Ishikawa (cell line): ENCODE measurements around the gene SLC22A3.

ENCODE experiments used
- CEBPB ChIP-seq: IDR thresholded peaks from 2 replicates; pipeline ENCODE4 v1.6.1; 2012
- CREB1 ChIP-seq: IDR thresholded peaks from 2 replicates; pipeline ENCODE4 v1.6.1; 2012; ENCODE audit warnings: low read depth
- EGR1 ChIP-seq: IDR thresholded peaks from 2 replicates; pipeline ENCODE4 v1.6.1; 2012
- EP300 ChIP-seq: IDR thresholded peaks from 2 replicates; pipeline ENCODE4 v1.6.1; 2012; ENCODE audit warnings: borderline replicate concordance
- FOXM1 ChIP-seq: IDR thresholded peaks from 2 replicates; pipeline ENCODE4 v1.6.1; 2012; ENCODE audit warnings: low read depth, borderline replicate concordance
- NFIC ChIP-seq: IDR thresholded peaks from 2 replicates; pipeline ENCODE4 v1.6.1; 2012
- RAD21 ChIP-seq: IDR thresholded peaks from 2 replicates; pipeline ENCODE4 v1.6.1; 2012; ENCODE audit warnings: low read depth
- TAF1 ChIP-seq: IDR thresholded peaks from 2 replicates; pipeline ENCODE4 v1.6.1; 2012; ENCODE audit warnings: low read depth, mild to moderate bottlenecking
- TCF12 ChIP-seq: IDR thresholded peaks from 2 replicates; pipeline ENCODE4 v1.6.1; 2012; ENCODE audit warnings: low read depth
- TEAD4 ChIP-seq: IDR thresholded peaks from 2 replicates; pipeline ENCODE4 v1.6.1; 2012
- YY1 ChIP-seq: IDR thresholded peaks from 2 replicates; pipeline ENCODE4 v1.6.1; 2012; ENCODE audit warnings: low read depth
- ZBTB7A ChIP-seq: IDR thresholded peaks from 2 replicates; pipeline ENCODE4 v1.6.1; 2012; ENCODE audit warnings: low read depth
- TF ChIP-seq, protein P1 (sequence below): IDR thresholded peaks from 2 replicates; pipeline ENCODE4 v1.6.1; 2012; ENCODE audit warnings: low read depth, mild to moderate bottlenecking
- TF ChIP-seq, protein P2 (sequence below): IDR thresholded peaks from 2 replicates; pipeline ENCODE4 v1.6.1; 2012
- TF ChIP-seq, protein P3 (sequence below): IDR thresholded peaks from 2 replicates; pipeline ENCODE4 v1.6.1; 2012

SLC22A3 gene

DNA sequence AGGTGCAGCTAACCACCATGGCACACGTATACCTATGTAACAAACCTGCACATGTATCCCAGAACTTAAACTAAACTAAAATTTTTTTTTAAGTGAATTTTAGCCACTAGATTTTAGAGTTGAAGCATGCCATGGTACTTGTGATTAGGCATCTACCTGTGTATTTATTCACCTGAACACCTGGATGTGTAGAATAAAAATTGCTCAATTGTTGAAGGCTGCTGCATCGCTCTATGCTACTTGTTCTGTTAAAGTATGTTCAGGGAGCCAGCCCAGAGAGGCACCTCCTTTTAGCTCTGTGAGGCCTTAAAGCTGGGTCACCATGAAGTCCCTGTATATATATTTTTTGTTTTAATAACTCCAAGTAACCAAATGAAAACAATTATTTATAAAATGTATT, 28.3 kb downstream of the SLC22A3 start:
- TF ChIP-seq ZBTB7A (no peak), TEAD4 (no peak), EGR1 (no peak)
- TF ChIP-seq, protein P1, sequence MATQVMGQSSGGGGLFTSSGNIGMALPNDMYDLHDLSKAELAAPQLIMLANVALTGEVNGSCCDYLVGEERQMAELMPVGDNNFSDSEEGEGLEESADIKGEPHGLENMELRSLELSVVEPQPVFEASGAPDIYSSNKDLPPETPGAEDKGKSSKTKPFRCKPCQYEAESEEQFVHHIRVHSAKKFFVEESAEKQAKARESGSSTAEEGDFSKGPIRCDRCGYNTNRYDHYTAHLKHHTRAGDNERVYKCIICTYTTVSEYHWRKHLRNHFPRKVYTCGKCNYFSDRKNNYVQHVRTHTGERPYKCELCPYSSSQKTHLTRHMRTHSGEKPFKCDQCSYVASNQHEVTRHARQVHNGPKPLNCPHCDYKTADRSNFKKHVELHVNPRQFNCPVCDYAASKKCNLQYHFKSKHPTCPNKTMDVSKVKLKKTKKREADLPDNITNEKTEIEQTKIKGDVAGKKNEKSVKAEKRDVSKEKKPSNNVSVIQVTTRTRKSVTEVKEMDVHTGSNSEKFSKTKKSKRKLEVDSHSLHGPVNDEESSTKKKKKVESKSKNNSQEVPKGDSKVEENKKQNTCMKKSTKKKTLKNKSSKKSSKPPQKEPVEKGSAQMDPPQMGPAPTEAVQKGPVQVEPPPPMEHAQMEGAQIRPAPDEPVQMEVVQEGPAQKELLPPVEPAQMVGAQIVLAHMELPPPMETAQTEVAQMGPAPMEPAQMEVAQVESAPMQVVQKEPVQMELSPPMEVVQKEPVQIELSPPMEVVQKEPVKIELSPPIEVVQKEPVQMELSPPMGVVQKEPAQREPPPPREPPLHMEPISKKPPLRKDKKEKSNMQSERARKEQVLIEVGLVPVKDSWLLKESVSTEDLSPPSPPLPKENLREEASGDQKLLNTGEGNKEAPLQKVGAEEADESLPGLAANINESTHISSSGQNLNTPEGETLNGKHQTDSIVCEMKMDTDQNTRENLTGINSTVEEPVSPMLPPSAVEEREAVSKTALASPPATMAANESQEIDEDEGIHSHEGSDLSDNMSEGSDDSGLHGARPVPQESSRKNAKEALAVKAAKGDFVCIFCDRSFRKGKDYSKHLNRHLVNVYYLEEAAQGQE, result no peak

DNA sequence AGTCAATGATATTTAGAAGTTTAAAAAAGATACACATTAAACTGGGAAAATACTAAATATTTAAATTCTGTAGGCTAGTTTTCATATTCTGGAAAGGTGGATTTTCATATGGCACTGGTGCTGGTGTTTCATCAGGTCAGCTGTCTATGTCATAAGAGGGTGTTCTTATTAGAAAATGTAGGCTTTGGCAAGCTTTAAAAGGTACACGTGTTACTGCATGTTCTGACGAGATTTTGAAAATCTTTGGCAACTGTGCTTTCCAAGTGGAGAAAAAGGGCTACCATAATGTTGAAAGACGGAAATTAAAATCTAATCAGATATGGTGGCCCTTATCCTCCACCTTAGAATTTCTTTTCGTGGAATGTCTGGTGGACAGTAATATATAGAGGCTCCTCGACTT, 30.0 kb downstream of the SLC22A3 start:
- TF ChIP-seq TAF1 (no peak), TCF12 (no peak), TEAD4 (no peak), FOXM1 (no peak), NFIC (no peak), ZBTB7A (no peak), CREB1 (no peak), YY1 (no peak), CEBPB (no peak)
- TF ChIP-seq, protein P2, sequence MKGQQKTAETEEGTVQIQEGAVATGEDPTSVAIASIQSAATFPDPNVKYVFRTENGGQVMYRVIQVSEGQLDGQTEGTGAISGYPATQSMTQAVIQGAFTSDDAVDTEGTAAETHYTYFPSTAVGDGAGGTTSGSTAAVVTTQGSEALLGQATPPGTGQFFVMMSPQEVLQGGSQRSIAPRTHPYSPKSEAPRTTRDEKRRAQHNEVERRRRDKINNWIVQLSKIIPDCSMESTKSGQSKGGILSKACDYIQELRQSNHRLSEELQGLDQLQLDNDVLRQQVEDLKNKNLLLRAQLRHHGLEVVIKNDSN, result no peak
- TF ChIP-seq, protein P3, sequence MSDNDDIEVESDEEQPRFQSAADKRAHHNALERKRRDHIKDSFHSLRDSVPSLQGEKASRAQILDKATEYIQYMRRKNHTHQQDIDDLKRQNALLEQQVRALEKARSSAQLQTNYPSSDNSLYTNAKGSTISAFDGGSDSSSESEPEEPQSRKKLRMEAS, result no peak

DNA sequence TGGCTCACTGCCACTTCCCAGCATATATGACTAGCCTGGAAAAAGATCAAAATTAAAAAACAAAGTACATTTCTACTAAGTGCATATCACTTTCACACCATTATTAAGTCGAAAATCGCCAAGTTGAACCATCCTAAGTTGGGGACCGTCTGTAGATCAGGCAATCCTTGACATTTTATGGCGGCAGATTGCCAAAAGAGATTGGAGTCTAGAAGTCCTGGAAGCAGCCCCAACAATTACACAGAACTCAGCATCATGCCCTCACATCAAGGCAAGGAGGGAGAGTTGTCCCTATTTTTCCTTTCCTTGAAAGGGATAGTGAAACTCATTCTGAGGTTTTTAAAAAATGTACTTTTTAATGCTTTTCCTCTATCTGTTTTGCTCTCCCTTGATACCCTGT, 30.7 kb downstream of the SLC22A3 start:
- TF ChIP-seq RAD21, result no peak
- no peak for TF ChIP-seq EGR1
- no peak for TF ChIP-seq TEAD4
- TF ChIP-seq, protein P2, result no peak
- TF ChIP-seq ZBTB7A, result no peak
- TF ChIP-seq TAF1, result no peak
- no peak for TF ChIP-seq EP300

DNA sequence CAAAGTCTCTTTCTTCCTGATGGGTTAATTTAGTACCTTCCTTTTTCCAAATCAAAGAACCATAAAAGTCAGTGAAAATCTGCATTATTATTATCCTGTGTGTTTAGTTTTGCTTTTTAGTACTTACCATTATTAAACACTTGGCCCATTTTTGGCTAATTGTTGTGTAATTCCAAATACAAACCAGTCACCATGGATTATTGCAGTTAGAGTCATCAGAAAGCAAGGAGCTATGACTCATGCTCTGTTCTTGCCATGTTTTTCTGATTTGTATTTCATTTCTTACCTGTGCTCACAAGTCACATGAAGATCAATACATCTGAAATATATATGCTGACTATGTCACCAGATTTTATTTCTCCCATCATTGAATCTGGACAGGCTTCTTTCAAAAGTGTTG, 31.3 kb downstream of the SLC22A3 start:
- TF ChIP-seq, protein P2, result no peak
- TF ChIP-seq TEAD4 (no peak), EGR1 (no peak), NFIC (no peak)

DNA sequence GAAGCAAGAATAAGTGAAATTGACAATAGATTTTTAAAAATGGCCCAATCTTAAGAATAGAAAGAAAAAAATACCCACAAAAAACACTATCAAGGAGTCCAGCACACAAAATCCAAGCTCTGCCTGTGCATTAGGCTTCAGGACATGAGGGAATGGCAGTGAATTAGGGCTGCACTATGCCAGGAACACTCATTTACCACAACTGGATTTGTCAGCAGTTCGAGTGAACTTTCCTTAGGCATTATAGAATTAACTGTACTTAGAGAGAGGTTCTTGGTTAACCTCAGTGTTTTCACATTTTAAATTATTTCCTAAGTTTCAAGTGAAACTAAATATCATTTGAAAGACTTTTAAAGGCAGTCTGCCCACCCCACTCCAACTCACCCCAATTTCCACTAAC, 34.8 kb downstream of the SLC22A3 start:
- TF ChIP-seq CEBPB, result no peak

DNA sequence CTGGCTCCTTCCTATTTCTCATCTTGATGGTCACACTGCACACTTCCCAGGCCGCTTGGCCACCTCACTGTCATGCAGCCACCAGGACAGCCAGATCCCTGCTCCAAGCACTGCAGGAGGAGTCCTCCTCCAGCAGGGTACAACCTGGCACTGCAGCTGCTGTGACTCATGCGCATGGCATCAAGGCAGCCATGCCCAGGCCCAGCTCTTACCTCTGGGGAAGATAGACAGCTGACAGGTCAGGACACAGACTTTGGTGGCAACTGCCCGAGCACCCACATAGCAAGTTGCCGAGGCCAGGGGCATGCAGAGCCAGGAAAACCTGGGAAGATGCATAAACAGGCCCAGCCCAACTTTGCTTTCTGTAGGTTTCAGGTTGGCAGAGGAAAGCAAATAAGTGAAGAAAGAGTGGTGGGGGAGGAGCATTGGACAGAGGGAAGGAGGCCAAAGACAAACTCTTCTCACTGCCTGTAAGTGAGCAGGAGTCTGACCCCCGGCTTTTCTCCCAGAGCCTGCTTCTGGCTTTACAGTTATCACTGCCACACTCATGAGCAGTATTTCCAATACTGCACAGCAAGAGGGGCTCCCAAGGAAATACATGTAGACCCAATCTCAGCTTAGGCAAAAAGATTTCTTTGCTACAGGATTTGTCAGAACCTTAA, 38.8 kb downstream of the SLC22A3 start:
- TF ChIP-seq TEAD4, result no peak
- no peak for TF ChIP-seq TAF1
- TF ChIP-seq EGR1, result no peak
- TF ChIP-seq, protein P1, result no peak
- no peak for TF ChIP-seq FOXM1
- TF ChIP-seq CREB1, result no peak
- no peak for TF ChIP-seq RAD21
- no peak for TF ChIP-seq NFIC
- TF ChIP-seq CEBPB, result no peak
- TF ChIP-seq, protein P2, result no peak
- no peak for TF ChIP-seq TCF12
